Adipocyte (in vitro differentiated cells): Measurements from ENCODE around the gene TPM2.

Experiments
- DNase-seq: peaks from one replicate; pipeline ENCODE4 v3.0.0-alpha.2; 2015; ENCODE audit warnings: low read depth
- H3K27me3 ChIP-seq: replicated peaks from 2 replicates; pipeline ENCODE4 v1.7.0; 2013; ENCODE audit warnings: mild to moderate bottlenecking, low read length, moderate library complexity; ENCODE audit not compliant: control insufficient read depth, insufficient read depth
- H3K36me3 ChIP-seq: 2 replicates; pipeline ENCODE4 v1.7.0; 2013; ENCODE audit warnings: low read length, mild to moderate bottlenecking, moderate library complexity; ENCODE audit not compliant: control insufficient read depth, insufficient read depth, severe bottlenecking
- H3K4me1 ChIP-seq: 2 replicates; pipeline ENCODE4 v1.7.0; 2013; ENCODE audit warnings: mild to moderate bottlenecking, low read length, moderate library complexity; ENCODE audit not compliant: control insufficient read depth, insufficient read depth
- H3K4me3 ChIP-seq: 2 replicates; pipeline ENCODE4 v1.7.0; 2013; ENCODE audit warnings: mild to moderate bottlenecking, low read length, moderate library complexity
- H3K9ac ChIP-seq: 2 replicates; pipeline ENCODE4 v1.7.0; 2013; ENCODE audit warnings: mild to moderate bottlenecking, low read length, moderate library complexity
- H3K9me3 ChIP-seq: 2 replicates; pipeline ENCODE4 v1.7.0; 2013; ENCODE audit warnings: mild to moderate bottlenecking, low read length, moderate library complexity; ENCODE audit not compliant: control insufficient read depth

Gene TPM2

DNA sequence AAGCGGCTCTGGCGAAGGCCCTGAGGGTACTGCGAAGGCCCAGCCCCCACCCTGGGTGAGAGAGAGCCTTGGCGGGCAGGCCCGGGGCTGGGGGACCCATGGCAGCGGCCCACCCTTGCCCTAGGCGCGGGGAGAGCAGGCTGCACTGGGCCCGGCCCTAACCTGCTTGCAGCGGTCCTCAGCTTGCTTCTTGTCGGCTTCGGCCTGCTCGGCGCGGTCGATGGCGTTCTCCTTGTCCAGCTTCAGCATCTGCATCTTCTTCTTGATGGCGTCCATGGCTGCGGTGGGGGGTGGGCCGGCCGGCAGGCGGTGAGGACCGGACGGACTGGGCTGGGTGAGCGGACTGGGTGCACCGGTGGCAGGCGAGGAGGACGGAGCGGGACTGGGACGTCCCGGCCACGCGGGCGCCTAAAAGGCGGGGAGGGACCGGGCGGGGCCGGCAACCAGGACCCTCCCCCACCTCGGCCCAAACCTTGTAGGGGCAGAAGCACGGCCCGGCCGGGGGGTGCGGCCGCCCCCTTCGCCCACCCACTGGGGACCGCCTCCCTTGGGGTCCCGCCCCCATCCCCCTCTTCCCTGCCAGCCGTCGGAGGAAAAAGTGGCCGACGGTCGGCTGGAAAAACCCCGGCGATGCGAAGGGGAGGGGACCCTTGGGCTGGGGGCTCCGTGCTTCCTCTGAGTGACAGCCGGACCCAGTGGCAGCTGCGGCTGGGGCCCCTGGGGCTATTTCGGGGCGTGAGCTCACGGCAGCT is at the start of gene TPM2:
Gene TPM2, minus strand, starts transcription at position 384 of the 752 bp plus-strand sequence. Its CDS starts 108 bp downstream, at position 276.
- H3K9me3 ChIP-seq: no peaks in the 10 kb centered on the region
- peaks cover 47% of the 10 kb centered on the region for H3K4me1 ChIP-seq
- H3K27me3 ChIP-seq: no peaks in the 10 kb centered on the region
- peaks cover 22% of the 10 kb centered on the region for H3K36me3 ChIP-seq
- peak within 1 kb of the TSS; percentile 89 for H3K4me3 ChIP-seq
- DNase-seq: peak; percentile 85
- peak within 1 kb of the TSS; percentile 98 for H3K9ac ChIP-seq

DNA sequence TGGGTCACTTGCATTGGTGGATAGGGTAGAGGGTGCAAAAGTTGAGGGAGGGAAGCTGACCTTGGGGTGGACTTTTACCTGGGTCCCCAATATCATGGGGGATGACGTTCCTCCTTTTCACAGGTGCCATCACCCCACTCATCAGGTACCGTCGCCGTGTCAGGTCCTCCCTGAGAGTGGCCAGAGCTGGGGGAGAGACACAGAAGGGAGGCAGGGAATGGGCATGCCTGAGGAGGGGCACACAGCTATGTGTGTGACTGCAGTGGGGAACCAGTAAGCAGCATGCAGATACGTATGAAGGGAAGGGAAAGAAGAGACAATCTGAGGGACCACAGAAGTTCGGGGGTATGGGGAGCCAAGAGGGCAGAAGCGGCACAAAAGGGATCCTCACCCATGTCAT is 49.2 kb upstream of the TPM2 start:
- Histone ChIP-seq H3K36me3 (peaks cover 95% of the 10 kb centered on the region), H3K4me1 (peaks cover 6% of the 10 kb centered on the region), H3K9ac (no peak overlapping the region), H3K9me3 (no peaks in the 10 kb centered on the region), H3K4me3 (no peak overlapping the region), H3K27me3 (no peaks in the 10 kb centered on the region)
- DNase-seq: no peak

DNA sequence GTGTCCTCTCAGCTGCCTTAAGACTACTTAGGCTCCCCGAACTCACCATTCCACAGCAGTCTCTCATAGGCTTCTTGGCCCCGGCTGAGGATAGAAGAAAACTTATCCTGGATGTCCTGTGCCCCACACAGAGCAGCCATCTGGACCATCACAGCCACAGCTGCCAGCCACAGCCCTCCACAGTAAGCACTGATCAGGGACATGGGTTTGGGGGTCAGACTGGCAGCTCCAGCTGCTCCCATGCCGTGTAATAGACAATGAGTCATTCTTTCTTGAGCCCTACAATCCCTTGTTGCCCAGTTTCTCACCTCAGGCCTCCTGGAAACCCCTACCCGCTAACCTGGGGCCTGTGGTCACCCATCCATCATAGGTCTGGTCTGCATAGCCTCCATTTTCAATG is 48.5 kb upstream of the TPM2 start:
- H3K27me3 ChIP-seq: no peaks in the 10 kb centered on the region
- peaks cover 87% of the 10 kb centered on the region for H3K36me3 ChIP-seq
- DNase-seq: no peak
- H3K9me3 ChIP-seq: no peaks in the 10 kb centered on the region
- H3K4me1 ChIP-seq: peaks cover 14% of the 10 kb centered on the region
- no peak overlapping the region for H3K4me3 ChIP-seq
- peak overlapping the region; percentile 5 for H3K9ac ChIP-seq

DNA sequence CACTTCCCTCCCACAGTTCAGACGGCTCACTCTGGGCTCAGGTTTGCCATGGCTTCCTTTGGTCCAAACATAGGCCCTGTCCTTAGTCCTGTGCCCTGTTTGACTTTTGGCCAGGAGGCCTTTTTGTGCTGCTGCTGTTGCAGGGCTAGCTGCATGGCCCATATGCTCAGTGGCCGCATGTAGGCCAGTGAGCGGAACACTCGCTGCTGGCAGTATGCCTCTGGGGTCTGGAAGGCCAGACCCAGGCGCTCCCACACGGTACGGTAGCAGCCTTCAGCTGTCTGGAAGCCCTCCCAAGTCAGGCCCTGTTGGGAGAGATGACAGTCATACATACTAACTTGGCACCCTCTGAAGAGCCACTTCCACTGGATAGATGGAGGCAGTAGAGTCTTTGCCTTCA is 47.4 kb upstream of the TPM2 start:
- H3K27me3 ChIP-seq: no peaks in the 10 kb centered on the region
- no peak overlapping the region for H3K9ac ChIP-seq
- no peak overlapping the region for H3K4me3 ChIP-seq
- H3K9me3 ChIP-seq: no peaks in the 10 kb centered on the region
- peaks cover 77% of the 10 kb centered on the region for H3K36me3 ChIP-seq
- DNase-seq: no peak
- H3K4me1 ChIP-seq: peaks cover 19% of the 10 kb centered on the region

DNA sequence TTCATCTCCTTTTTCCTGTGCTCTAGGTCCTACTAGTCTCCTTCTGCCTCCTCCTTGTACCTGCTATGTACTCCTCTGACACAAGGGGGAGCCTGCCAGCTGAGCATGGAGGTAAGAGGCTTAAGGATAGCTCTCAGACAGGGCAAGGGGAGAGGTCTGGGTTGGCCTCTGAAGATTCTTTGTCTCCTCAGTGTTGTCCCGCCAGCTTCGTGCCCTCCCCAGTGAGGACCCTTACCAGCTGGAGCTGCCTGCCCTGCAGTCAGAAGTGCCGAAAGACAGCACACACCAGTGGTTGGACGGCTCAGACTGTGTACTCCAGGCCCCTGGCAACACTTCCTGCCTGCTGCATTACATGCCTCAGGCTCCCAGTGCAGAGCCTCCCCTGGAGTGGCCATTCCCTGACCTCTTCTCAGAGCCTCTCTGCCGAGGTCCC is 46.5 kb upstream of the TPM2 start:
- Histone ChIP-seq H3K9ac (peak overlapping the region; percentile 18), H3K4me3 (no peak overlapping the region), H3K4me1 (peaks cover 19% of the 10 kb centered on the region), H3K36me3 (peaks cover 69% of the 10 kb centered on the region), H3K9me3 (no peaks in the 10 kb centered on the region), H3K27me3 (no peaks in the 10 kb centered on the region)
- DNase-seq: peak; percentile 84

DNA sequence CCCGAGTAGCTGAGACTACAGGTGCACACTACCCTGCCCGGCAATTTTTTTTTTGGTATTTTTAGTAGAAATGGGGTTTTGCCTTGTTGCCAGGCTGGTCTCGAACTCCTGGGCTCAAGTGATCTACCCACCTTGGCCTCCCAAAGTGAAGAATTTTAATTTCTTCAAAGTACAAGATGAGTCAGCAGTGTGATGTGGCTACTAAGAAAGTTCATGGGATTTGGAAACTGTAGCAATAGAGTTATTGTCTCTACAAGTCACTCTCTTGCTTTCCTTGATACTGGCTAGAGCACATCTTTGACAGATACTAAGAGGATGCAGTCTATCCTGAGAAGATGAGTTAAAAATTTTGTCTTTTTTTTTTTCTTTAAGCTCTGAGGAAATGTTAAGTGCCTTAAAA is 44.4 kb upstream of the TPM2 start:
- DNase-seq: no peak
- Histone ChIP-seq H3K27me3 (no peaks in the 10 kb centered on the region), H3K36me3 (peaks cover 48% of the 10 kb centered on the region), H3K4me3 (peak overlapping the region; percentile 97), H3K4me1 (peaks cover 38% of the 10 kb centered on the region), H3K9me3 (no peaks in the 10 kb centered on the region), H3K9ac (peak overlapping the region; percentile 99)

DNA sequence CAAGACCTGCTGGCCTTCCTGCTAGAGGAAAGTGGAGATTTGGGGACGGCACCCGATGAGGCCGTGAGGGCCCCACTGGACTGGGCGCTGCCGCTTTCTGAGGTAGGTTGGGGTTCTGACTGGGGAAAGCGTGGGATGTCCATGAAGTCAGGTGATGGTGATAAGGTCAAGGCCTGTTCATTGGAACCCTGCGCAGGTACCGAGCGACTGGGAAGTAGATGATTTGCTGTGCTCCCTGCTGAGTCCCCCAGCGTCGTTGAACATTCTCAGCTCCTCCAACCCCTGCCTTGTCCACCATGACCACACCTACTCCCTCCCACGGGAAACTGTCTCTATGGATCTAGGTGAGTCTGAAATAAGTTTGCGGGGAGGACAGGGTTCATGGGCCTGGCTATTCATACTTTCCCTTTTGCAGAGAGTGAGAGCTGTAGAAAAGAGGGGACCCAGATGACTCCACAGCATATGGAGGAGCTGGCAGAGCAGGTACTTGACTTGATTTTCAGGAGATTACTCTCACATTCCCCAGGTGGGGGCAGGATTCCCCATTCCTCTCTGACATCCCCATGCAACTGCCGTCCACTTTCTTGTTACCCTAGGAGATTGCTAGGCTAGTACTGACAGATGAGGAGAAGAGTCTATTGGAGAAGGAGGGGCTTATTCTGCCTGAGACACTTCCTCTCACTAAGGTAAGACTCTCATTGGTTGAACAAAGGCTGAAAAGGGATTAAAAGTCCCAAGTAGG is 43.2 kb upstream of the TPM2 start:
- Histone ChIP-seq H3K9ac (peak overlapping the region; percentile 99), H3K9me3 (no peaks in the 10 kb centered on the region), H3K4me3 (peak overlapping the region; percentile 97), H3K4me1 (peaks cover 50% of the 10 kb centered on the region), H3K27me3 (no peaks in the 10 kb centered on the region), H3K36me3 (peaks cover 37% of the 10 kb centered on the region)
- DNase-seq: peak; percentile 56

DNA sequence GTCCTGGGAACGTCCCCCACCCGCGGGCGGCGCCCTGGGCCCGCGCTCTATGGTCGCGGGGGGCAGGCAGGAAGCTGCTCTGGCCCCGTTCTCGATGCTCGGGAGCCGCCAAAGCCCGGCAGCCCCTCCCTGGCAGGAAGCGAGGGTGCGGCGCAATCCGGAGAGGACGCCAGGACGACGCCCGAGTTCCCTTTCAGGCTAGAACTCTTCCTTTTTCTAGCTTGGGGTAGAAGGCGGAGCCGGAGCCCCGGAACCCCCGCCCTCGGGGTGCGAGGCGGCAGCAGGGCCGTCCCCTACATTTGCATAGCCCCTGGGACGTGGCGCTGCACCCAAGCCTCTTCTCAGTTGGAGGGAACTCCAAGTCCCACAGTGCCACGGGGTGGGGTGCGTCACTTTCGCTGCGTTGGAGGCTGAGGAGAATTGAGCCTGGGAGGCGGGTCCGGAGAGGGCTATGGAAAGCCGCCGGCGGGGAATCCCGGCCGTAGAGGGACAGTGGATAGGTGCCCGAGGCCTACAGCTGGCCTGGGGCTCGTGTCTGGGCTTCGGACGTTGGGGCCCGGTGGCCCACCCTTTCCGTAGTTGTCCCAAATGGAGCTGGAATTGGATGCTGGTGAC is 42.6 kb upstream of the TPM2 start, which contains the start of the genes CREB3 and TLN1:
Gene CREB3, plus strand, starts transcription at position 482 of the 615 bp plus-strand sequence. Its CDS starts 107 bp downstream, at position 589.
Gene TLN1, minus strand, starts transcription at position 11 of the 615 bp plus-strand sequence. CDS start 6,501 bp downstream, outside the sequence.
- H3K27me3 ChIP-seq: no peaks in the 10 kb centered on the region
- H3K36me3 ChIP-seq: peaks cover 30% of the 10 kb centered on the region
- H3K4me3 ChIP-seq: peak within 1 kb of the TSS; percentile 97
- H3K4me1 ChIP-seq: peaks cover 57% of the 10 kb centered on the region
- no peaks in the 10 kb centered on the region for H3K9me3 ChIP-seq
- peak within 1 kb of the TSS; percentile 99 for H3K9ac ChIP-seq
- DNase-seq: peak; percentile 99

DNA sequence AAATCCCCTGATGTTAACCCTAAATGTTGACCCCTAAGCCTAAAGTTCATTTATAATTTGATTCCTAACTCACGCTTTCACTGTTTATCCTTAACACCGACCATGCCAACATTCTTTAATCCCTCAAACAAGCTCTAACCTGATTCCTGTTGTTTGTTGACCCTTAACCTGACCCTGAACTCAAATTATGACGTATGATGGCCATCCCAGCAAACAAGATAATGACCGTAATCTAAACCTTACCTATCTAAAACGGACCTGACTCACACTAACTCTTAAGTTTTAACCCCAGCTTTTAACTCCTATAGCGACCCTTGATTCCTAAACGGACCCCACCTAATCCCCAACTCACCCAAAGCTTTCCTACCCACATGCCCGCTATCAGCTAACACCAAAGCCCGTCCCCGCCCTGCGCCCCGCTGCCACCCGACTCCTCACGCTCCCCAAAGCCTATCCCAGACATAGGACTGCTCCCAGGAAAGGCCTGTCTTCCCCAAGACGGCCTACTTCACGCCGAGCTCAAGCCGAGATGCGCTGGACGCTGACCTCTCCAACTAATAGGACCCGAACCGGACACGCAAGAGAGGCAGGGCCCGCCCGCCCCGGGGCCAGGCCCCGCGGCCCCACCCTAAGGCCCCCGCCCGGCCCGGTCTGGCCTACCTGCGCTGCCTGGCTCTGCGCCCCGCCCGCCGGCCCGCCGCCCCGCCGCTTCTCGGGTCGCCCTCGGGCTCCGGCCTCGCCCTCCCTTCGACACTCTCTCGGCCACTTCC is 41.9 kb upstream of the TPM2 start:
- no peak for DNase-seq
- no peaks in the 10 kb centered on the region for H3K27me3 ChIP-seq
- no peaks in the 10 kb centered on the region for H3K9me3 ChIP-seq
- peaks cover 23% of the 10 kb centered on the region for H3K36me3 ChIP-seq
- H3K4me3 ChIP-seq: peak overlapping the region; percentile 97
- peak overlapping the region; percentile 99 for H3K9ac ChIP-seq
- H3K4me1 ChIP-seq: peaks cover 63% of the 10 kb centered on the region

DNA sequence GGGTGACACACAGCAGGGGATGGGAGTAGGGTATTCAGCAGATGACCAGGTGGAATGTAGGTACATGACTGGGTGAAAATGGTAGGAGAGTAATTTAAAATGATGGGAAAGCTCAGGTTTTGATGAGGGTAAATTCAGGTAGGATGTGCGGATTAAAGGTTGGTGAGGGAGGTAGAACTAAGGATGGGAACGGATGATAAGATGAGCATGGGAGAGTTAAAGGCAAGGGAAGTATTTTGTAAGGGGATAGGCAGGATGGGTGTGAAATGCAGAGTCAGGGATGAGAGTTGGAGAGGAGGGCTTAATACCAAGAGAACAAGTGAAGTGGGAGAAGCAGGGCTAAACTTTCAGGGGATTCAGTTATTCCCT is 40.7 kb upstream of the TPM2 start:
- Histone ChIP-seq H3K9ac (peak overlapping the region; percentile 99), H3K4me1 (peaks cover 71% of the 10 kb centered on the region), H3K36me3 (peaks cover 15% of the 10 kb centered on the region), H3K4me3 (peak overlapping the region; percentile 97), H3K27me3 (no peaks in the 10 kb centered on the region), H3K9me3 (no peaks in the 10 kb centered on the region)
- no peak for DNase-seq
